GM18873 (cell line): Measurements from ENCODE around the gene RAB2B.
A peak's percentile ranks its signal among the peaks of the same experiment; 100 is the strongest.

ENCODE experiments used
- ATAC-seq: cut with Tn5 transposase; IDR thresholded peaks from one replicate; pipeline ENCODE4 v1.9.1; 2021; ENCODE audit warnings: mild to moderate bottlenecking, moderate library complexity, moderate number of reproducible peaks; ENCODE audit not compliant: unreplicated experiment, low FRiP score

RAB2B gene

GRCh38 chr14:21476925-21477681 is at the start of gene RAB2B, which contains the start of gene TOX4:
RAB2B (minus strand) TSS chr14:21476959; CDS start chr14:21476872, 87 bp downstream.
TOX4 (plus strand) TSS chr14:21477195; CDS start chr14:21477279, 84 bp downstream.
- peak; percentile 98 for ATAC-seq

DNA sequence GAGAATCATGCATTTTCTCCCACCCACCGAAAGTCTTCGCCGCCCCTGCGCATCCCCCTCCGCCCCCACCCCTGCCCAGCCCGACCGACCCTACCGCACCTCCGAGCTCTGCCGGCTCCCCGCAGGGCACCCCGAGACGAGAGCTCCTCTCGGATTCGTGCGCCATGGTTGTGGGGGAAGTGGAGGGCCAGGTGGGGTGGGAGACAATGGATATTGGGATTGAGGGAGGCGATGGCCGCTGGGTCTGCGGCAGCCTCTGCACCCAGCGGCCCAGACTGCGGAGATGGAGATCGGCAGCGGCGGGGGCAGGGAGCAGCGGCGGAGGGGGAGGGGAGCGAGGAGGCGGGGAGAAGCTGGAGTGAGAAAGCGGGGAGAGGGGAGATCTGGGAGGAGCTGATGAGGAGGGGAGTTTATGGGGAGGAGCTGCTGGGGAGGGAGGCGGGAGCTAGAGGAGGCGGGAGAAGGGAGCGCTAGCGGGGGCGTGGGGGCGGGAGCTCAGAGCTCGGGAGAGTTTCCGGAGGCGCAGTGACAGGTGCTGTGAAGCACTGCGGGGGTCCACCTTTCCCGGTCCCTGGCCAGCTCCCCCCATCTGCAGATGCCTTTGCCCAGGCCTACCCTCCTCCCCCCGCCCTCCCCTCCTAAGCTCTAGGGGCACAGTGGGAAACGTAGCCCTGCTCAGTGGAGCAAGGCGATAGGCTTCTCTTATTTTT is 49.4 kb upstream of the RAB2B start, which contains the start of gene SALL2:
Gene SALL2 (minus strand): TSS at position 385 of the 710 bp plus-strand sequence. CDS start 219 bp downstream, at position 166.
- no peak for ATAC-seq

DNA sequence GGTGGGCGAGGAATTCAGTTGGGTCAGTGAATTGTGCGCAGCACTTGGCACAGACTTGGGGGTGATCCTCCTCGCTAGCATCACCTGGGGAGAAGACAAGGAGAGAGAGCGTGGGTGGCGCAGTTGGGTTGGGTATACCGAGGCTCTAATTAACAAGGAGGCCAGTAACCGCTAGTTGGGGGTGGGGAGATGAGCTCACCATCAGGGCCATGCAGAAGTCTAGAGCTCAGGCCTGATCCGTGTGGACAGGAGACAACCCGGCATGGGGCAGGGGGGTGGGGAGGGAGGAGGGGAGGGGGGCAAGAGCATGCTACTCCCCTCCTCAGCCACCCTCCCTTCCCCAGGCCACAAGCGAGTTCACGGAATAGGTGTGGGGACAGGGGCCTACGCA is 48.8 kb upstream of the RAB2B start:
- no peak for ATAC-seq

- ATAC-seq, result no peak
Observed at GRCh38 chr14:21524575-21525490, 48.1 kb upstream of the RAB2B start.

DNA sequence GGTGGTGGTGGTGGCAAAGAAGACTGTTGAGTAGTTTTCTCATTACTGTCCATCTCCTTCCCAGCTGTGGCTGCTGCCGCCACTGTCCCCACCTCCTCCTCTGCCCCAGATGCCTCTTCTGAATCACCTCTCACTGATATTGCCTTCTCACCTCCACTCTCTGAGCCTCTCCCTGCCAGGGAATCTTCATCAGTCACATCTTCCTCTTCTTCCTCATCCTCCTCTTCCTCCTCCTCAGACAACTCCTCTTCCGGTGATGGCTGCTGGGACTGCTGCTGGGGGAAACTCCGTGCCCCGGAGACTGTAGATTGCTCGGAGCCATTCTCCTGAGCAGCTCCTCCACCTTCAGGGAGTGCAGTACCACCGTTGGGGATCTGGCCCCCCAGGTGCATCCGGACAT is 46.4 kb upstream of the RAB2B start:
- no peak for ATAC-seq

- no peak for ATAC-seq
Observed at GRCh38 chr14:21521501-21521900, 44.7 kb upstream of the RAB2B start.

GRCh38 chr14:21520767-21521166 is 44.0 kb upstream of the RAB2B start:
- no peak for ATAC-seq

DNA sequence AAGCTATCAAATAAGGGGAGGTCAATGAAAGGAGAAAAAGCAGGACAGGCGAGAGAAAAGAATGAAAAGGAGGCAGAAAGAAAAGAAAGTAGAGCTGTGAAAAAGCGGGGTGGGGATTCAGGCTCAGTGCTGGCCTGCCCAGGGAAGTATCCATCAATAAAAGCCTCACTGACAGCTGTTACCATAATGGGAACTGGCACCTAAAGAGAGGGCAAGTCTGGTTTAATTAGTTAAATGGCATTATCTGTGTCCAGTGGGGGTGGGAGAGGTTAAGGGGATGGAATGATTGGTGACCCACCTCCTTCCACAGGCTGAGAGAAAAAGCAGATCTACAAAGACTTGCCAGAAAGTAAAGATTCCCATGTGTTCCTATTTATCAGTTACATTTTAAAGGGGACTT is 42.0 kb upstream of the RAB2B start:
- no peak for ATAC-seq

- no peak for ATAC-seq
Observed at GRCh38 chr14:21514341-21514740, 37.6 kb upstream of the RAB2B start.

- peak; percentile 97 for ATAC-seq
Observed at GRCh38 chr14:21510735-21511657, 34.2 kb upstream of the RAB2B start, which contains the start of gene METTL3. METTL3 (minus strand) TSS chr14:21511340; CDS start chr14:21511223, 117 bp downstream.

- ATAC-seq, result no peak
Observed at GRCh38 chr14:21509432-21510143, 32.8 kb upstream of the RAB2B start.

GRCh38 chr14:21506557-21506956 is 29.8 kb upstream of the RAB2B start:
- ATAC-seq, result no peak

GRCh38 chr14:21505012-21505553 is 28.3 kb upstream of the RAB2B start:
- peak; percentile 78 for ATAC-seq

- ATAC-seq, result no peak
Observed at GRCh38 chr14:21503376-21503775, 26.6 kb upstream of the RAB2B start.

DNA sequence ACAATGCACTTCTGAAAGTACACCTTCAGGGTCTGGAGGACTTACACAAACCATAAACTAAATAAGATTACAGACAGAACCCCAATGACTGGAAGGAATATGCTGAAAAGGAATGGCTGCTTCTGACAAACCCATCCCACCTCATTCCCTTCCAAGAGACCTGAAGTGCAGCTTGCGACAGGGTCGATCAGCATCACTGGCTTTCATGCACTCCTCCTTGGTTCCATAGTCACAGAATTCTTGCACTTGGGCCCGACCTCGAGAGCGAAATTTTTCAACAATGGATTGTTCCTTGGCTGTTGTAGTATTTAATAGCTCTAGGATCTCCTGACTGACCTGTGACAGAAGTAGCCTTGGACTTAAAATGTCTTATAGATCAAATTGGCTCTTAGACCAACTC is 24.8 kb upstream of the RAB2B start:
- no peak for ATAC-seq

DNA sequence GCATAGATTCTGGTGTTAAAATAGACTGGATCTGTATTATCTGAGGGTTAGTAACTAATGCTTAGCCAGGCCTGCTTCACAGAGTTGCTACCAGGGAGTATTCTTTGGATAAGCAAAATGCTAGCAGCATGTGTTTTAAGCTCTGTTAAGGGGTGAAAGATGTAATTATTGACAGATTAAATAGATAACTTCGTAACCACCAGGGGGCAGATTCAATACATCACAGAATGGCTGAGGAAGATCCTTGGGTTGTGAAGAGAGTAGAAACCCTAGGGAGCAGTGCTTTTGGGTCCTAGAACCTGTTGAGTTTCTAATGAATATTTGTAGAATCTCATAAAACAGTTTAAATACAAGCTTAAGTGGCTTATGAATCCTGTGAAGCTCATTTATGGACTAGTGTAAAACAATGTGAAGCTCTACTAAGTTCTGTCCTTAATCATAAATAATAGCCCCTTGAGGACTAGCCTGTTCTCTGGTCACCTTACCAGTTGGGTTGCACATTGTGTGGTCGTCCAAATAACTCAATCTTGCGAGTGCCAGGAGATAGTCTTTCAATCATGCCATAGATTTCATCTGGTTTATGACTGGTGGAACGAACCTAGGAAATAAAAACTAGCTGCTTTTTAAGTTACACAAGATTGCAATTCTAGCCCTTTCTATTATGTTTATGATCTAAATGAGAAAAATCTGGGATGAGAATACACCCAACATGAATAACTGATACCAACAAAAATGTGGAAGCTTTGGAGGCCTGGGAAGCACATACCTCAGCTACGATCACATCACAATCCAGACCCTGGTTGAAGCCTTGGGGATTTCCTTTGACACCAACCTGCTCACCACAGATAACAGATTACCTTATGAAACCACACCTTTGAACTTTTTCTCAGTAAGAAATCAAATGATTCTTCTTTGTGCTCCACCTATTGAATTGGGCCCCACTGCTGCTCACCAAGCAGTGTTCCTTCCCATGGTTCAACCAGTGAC is 22.1 kb upstream of the RAB2B start:
- no peak for ATAC-seq

GRCh38 chr14:21496453-21496852 is 19.7 kb upstream of the RAB2B start:
- no peak for ATAC-seq
